Bronchial epithelial cell (primary cell): ENCODE measurements around the gene TBXA2R. TPM values are rescaled to one million over a fixed set of nuclear protein-coding genes. Genes with fewer than 3 reads are reported as not detected.

Experiments used
- DNase-seq: peaks from one replicate; pipeline ENCODE4 v3.0.0-alpha.2; 2010; ENCODE audit warnings: low read depth
- FAIRE-seq: peaks from 2 replicates; lab custom pipeline; 2011; peaks lifted over from hg19 to GRCh38; lab: Jason Lieb, UNC
- H3K27me3 ChIP-seq: 2 replicates; pipeline ENCODE4 v1.5.1; 2011; ENCODE audit warnings: low read length; ENCODE audit not compliant: control insufficient read depth, insufficient read depth
- H3K36me3 ChIP-seq: 2 replicates; pipeline ENCODE4 v1.5.1; 2011; ENCODE audit warnings: low read length; ENCODE audit not compliant: control insufficient read depth, insufficient read depth
- H3K4me3 ChIP-seq: 2 replicates; pipeline ENCODE4 v1.5.1; 2011; ENCODE audit warnings: mild to moderate bottlenecking, low read depth, low read length, control low read depth
- CTCF ChIP-seq: IDR thresholded peaks from 2 replicates; pipeline ENCODE4 v1.5.1; 2011; ENCODE audit warnings: mild to moderate bottlenecking, moderate library complexity, low read length, control low read depth, inconsistent platforms; ENCODE audit not compliant: insufficient read depth, severe bottlenecking
- total RNA-seq: library from RNA; depleted of rRNA; stranded (reverse); fragments of >200 nt; gene quantifications from 2 replicates; pipeline ENCODE4 v1.2.1, GENCODE V29; 2014

The TBXA2R gene
- total RNA-seq, 1 donor from 2014 or later = not detected

GRCh38 chr19:3623716-3624115 lies 17.0 kb upstream of the TBXA2R start:
- TF ChIP-seq CTCF = no peak
- peaks cover 13% of the 10 kb centered on the region for H3K36me3 ChIP-seq
- FAIRE-seq = no peak

GRCh38 chr19:3622224-3622623 lies 15.5 kb upstream of the TBXA2R start:
- Histone ChIP-seq H3K36me3 (peaks cover 15% of the 10 kb centered on the region), H3K27me3 (no peaks in the 10 kb centered on the region), H3K4me3 (no peak overlapping the region)
- no peak for DNase-seq
- FAIRE-seq = no peak
- no peak for TF ChIP-seq CTCF

More at GRCh38 chr19:3623716-3624115, 17.0 kb upstream of the TBXA2R start:
- DNase-seq = no peak
- Histone ChIP-seq H3K27me3 (no peaks in the 10 kb centered on the region), H3K4me3 (no peak overlapping the region)

GRCh38 chr19:3621689-3622088 lies 15.0 kb upstream of the TBXA2R start:
- H3K27me3 ChIP-seq = no peaks in the 10 kb centered on the region
- H3K4me3 ChIP-seq = no peak overlapping the region
- H3K36me3 ChIP-seq = peaks cover 15% of the 10 kb centered on the region
- DNase-seq (no peak), FAIRE-seq (no peak)
- no peak for TF ChIP-seq CTCF

GRCh38 chr19:3620817-3621547 lies 14.3 kb upstream of the TBXA2R start:
- H3K36me3 ChIP-seq = peaks cover 15% of the 10 kb centered on the region
- no peak for TF ChIP-seq CTCF
- no peaks in the 10 kb centered on the region for H3K27me3 ChIP-seq
- DNase-seq = no peak
- FAIRE-seq = no peak
- H3K4me3 ChIP-seq = no peak overlapping the region

- no peak for TF ChIP-seq CTCF
- FAIRE-seq = no peak
- Histone ChIP-seq H3K4me3 (no peak overlapping the region), H3K36me3 (peaks cover 15% of the 10 kb centered on the region), H3K27me3 (no peaks in the 10 kb centered on the region)
- DNase-seq = no peak
Observed at GRCh38 chr19:3620145-3620816, 13.6 kb upstream of the TBXA2R start.
